ENCODE results near the gene NR2C1.
"Not testable (repeated sequence)": the region's sequence is repeated elsewhere in the genome, so short reads cannot be mapped to it uniquely, and the experiment has no call there.

Gene NR2C1

GRCh38 chr12:95072900-95073697 is at the start of gene NR2C1:
NR2C1 (minus strand) TSS chr12:95073618; CDS start chr12:95067384, 6,234 bp downstream.
- DNase-seq (ENCODE audit: low read depth), result peak; percentile 61

- DNase-seq (ENCODE audit: low read depth), result no peak
Observed at GRCh38 chr12:95118788-95119179, 45.4 kb upstream of the NR2C1 start.

- peak; percentile 75 for DNase-seq (ENCODE audit: low read depth)
Observed at GRCh38 chr12:95118138-95118787, 44.8 kb upstream of the NR2C1 start.

GRCh38 chr12:95117178-95117599 is 43.8 kb upstream of the NR2C1 start:
- DNase-seq (ENCODE audit: low read depth), result no peak

- DNase-seq (ENCODE audit: low read depth), result no peak
Observed at GRCh38 chr12:95116773-95117172, 43.4 kb upstream of the NR2C1 start.

GRCh38 chr12:95116341-95116740 is 42.9 kb upstream of the NR2C1 start:
- DNase-seq (ENCODE audit: low read depth), result no peak

GRCh38 chr12:95115641-95116040 is 42.2 kb upstream of the NR2C1 start:
- DNase-seq (ENCODE audit: low read depth), result no peak

GRCh38 chr12:95114766-95115405 is 41.5 kb upstream of the NR2C1 start:
- no peak for DNase-seq (ENCODE audit: low read depth)

GRCh38 chr12:95107362-95107761 is 33.9 kb upstream of the NR2C1 start:
- no peak for DNase-seq (ENCODE audit: low read depth)

- no peak for DNase-seq (ENCODE audit: low read depth)
Observed at GRCh38 chr12:95105540-95105939, 32.1 kb upstream of the NR2C1 start.

GRCh38 chr12:95104919-95105452 is 31.6 kb upstream of the NR2C1 start:
- no peak for DNase-seq (ENCODE audit: low read depth)

GRCh38 chr12:95102916-95103671 is 29.7 kb upstream of the NR2C1 start:
- DNase-seq (ENCODE audit: low read depth), result peak; percentile 63

- DNase-seq (ENCODE audit: low read depth), result not testable (repeated sequence)
Observed at GRCh38 chr12:95101957-95102356, 28.5 kb upstream of the NR2C1 start.

- DNase-seq (ENCODE audit: low read depth), result no peak
Observed at GRCh38 chr12:95100264-95101190, 27.1 kb upstream of the NR2C1 start.

GRCh38 chr12:95099270-95099790 is 25.9 kb upstream of the NR2C1 start:
- DNase-seq (ENCODE audit: low read depth), result no peak

GRCh38 chr12:95096852-95097251 is 23.4 kb upstream of the NR2C1 start:
- DNase-seq (ENCODE audit: low read depth), result no peak

- DNase-seq (ENCODE audit: low read depth), result no peak
Observed at GRCh38 chr12:95096378-95096777, 23.0 kb upstream of the NR2C1 start.

- not testable (repeated sequence) for DNase-seq (ENCODE audit: low read depth)
Observed at GRCh38 chr12:95095866-95096265, 22.4 kb upstream of the NR2C1 start.

- no peak for DNase-seq (ENCODE audit: low read depth)
Observed at GRCh38 chr12:95089462-95089861, 16.0 kb upstream of the NR2C1 start.

- DNase-seq (ENCODE audit: low read depth), result no peak
Observed at GRCh38 chr12:95088379-95088778, 15.0 kb upstream of the NR2C1 start.

- DNase-seq (ENCODE audit: low read depth), result no peak
Observed at GRCh38 chr12:95085612-95086011, 12.2 kb upstream of the NR2C1 start.
